Mesothelial cell of epicardium (in vitro differentiated cells): ENCODE results near the gene SRP19. TPM values are rescaled to one million over a fixed set of nuclear protein-coding genes. Genes with fewer than 3 reads are reported as not detected.
A peak's percentile ranks its signal among the peaks of the same experiment; 100 is the strongest.

Experiments used
- DNase-seq, 2 experiments: peaks; one replicate each; pipeline ENCODE4 v3.0.0; 2021; ENCODE audit warnings: low spot score in 2 of 2; ENCODE audit not compliant: unreplicated experiment in 2 of 2
- H3K27ac Mint-ChIP-seq: 2 replicates; pipeline ENCODE4 v1.8.0; 2021; ENCODE audit warnings: mixed read lengths
- H3K27me3 Mint-ChIP-seq: 2 replicates; pipeline ENCODE4 v1.8.0; 2021; ENCODE audit warnings: low read depth, mixed read lengths
- H3K36me3 Mint-ChIP-seq: 2 replicates; pipeline ENCODE4 v1.8.0; 2021; ENCODE audit warnings: mixed read lengths
- H3K4me1 Mint-ChIP-seq: 2 replicates; pipeline ENCODE4 v1.8.0; 2021; ENCODE audit warnings: mixed read lengths
- H3K4me3 Mint-ChIP-seq: 2 replicates; pipeline ENCODE4 v1.8.0; 2021; ENCODE audit warnings: mild to moderate bottlenecking, moderate library complexity, mixed read lengths
- H3K9me3 Mint-ChIP-seq: 2 replicates; pipeline ENCODE4 v1.8.0; 2021; ENCODE audit warnings: mixed read lengths
- total RNA-seq: library from RNA; stranded (reverse); gene quantifications from 3 replicates; pipeline ENCODE4 v1.2.1, GENCODE V29; 2021
- TF ChIP-seq, protein P1 (sequence below): fragments of 200-600 bp; sonication (generic); IDR thresholded peaks from one replicate; pipeline ENCODE4 v1.5.0; 2021; ENCODE audit warnings: antibody characterized with exemption; ENCODE audit not compliant: unreplicated experiment

The SRP19 gene
- total RNA-seq, 1 donor from 2014 or later: 45.6 TPM

DNA sequence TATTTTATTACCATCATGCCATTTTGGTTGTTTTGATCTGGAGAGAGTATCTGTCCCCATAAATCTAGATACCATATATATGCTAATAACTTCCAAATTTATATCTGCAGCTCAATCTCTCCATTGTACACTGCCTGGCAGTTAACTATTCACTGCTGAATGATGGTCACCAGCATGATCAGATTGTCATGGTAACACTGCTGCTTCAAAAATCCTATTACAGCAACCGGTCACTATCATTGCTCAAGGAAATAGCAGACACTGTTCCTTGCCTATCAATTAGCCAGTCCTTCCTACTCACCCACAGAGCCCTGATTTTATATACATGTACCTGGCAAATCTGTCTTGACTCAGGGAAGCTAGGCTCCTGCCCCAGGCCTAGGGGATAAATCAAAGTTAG is 49.4 kb downstream of the SRP19 start:
- Mint-ChIP-seq H3K27me3 (no peaks in the 10 kb centered on the region), H3K9me3 (no peaks in the 10 kb centered on the region), H3K4me3 (no peak overlapping the region), H3K27ac (no peak overlapping the region), H3K4me1 (peaks cover 6% of the 10 kb centered on the region), H3K36me3 (peaks cover 13% of the 10 kb centered on the region)
- TF ChIP-seq, protein P1, sequence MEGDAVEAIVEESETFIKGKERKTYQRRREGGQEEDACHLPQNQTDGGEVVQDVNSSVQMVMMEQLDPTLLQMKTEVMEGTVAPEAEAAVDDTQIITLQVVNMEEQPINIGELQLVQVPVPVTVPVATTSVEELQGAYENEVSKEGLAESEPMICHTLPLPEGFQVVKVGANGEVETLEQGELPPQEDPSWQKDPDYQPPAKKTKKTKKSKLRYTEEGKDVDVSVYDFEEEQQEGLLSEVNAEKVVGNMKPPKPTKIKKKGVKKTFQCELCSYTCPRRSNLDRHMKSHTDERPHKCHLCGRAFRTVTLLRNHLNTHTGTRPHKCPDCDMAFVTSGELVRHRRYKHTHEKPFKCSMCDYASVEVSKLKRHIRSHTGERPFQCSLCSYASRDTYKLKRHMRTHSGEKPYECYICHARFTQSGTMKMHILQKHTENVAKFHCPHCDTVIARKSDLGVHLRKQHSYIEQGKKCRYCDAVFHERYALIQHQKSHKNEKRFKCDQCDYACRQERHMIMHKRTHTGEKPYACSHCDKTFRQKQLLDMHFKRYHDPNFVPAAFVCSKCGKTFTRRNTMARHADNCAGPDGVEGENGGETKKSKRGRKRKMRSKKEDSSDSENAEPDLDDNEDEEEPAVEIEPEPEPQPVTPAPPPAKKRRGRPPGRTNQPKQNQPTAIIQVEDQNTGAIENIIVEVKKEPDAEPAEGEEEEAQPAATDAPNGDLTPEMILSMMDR: no peak
- no peak for DNase-seq

DNA sequence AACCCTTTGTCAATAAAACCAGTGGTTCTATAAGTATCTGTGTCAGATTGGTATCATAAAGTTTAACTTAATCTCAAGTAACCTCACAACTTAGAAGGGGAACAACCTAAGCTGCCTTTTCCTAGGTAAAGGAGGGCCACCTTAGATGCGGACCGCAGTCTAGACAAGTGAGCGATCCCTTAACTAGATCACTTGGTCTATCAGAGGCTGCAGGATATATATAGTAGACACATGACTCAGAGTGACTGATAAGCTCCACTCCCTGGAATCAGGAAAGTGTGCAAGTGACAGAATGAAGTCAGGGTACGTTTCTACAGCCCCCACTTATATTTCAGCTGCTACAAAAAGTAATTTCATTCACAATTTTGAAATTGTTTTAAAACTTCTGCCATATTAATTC is 53.5 kb downstream of the SRP19 start:
- TF ChIP-seq, protein P1: no peak
- peaks cover 25% of the 10 kb centered on the region for H3K36me3 Mint-ChIP-seq
- no peak overlapping the region for H3K27ac Mint-ChIP-seq
- DNase-seq: no peak
- H3K4me3 Mint-ChIP-seq: no peak overlapping the region
- no peaks in the 10 kb centered on the region for H3K27me3 Mint-ChIP-seq
- H3K4me1 Mint-ChIP-seq: peaks cover 22% of the 10 kb centered on the region
- no peaks in the 10 kb centered on the region for H3K9me3 Mint-ChIP-seq

DNA sequence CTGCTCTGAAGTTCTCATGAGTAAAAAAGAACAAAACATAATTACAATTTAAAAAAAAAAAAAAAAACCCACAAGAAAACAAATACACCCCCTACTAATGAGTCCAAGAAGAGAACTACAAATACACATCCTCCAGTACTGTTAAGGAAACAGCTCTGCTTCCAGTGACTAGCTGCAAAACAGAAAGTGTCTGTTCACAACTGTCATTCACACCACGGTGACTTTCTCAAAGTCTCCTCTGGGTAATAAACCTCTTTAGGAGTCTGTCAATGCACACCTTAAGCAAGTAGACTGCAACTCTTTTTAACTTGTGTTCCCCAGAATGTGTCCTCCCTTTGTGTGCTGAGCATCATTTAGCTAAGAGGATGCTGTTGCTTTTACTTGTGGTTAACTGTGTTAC is 54.7 kb downstream of the SRP19 start:
- Mint-ChIP-seq H3K4me1 (peaks cover 30% of the 10 kb centered on the region), H3K4me3 (no peak overlapping the region), H3K27me3 (no peaks in the 10 kb centered on the region), H3K36me3 (peaks cover 27% of the 10 kb centered on the region), H3K27ac (no peak overlapping the region), H3K9me3 (no peaks in the 10 kb centered on the region)
- TF ChIP-seq, protein P1: no peak
- no peak for DNase-seq

DNA sequence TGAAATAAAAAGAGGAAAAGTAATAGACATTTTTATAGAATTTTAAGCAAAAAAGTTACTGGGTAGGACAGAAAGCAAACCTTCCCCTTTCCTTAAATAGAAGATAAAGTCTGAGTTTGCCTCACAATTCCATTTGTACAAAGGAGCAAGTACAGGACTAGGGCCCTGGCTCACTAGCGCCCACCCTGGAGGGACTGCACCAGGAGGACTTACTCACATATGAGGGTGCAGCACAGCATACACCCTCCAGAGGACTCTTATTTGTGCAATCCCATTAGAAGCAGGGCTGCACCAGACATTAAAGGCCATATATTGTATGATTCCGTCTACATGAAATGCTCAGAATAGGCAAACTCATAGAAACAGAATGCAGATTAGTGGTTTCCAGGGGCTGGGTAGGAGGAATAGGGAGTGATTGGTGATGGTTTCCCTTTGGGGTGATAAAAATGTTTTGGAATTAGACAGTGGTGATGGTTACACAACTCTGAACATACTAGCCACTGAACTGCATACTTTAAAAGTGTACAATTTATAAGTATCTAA is 56.4 kb downstream of the SRP19 start:
- Mint-ChIP-seq H3K27me3 (no peaks in the 10 kb centered on the region), H3K27ac (no peak overlapping the region), H3K4me1 (peaks cover 35% of the 10 kb centered on the region), H3K36me3 (peaks cover 25% of the 10 kb centered on the region), H3K4me3 (no peak overlapping the region), H3K9me3 (no peaks in the 10 kb centered on the region)
- TF ChIP-seq, protein P1: no peak
- DNase-seq: no peak

DNA sequence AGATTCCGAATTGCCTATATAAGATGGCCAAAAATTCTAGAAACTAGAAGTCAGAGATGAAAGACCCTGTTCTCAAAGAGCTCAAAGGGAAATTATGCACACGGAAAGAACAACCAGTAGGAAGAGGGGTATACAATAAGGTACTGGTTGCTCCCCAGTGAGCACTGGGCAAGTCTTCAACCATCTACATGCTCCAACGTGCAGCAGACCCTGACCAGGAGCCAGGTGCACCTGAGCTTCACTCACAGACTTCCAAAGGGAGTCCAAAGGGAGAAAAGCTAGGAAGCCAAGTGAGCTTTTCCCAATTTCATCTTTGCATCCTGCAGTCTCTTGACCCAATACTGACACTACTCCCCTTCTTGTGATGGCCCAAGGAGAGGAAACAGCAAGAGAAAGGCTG is 57.0 kb downstream of the SRP19 start:
- Mint-ChIP-seq H3K27me3 (peaks cover 2% of the 10 kb centered on the region), H3K27ac (no peak overlapping the region), H3K4me1 (peaks cover 41% of the 10 kb centered on the region), H3K9me3 (no peaks in the 10 kb centered on the region), H3K36me3 (peaks cover 20% of the 10 kb centered on the region), H3K4me3 (no peak overlapping the region)
- DNase-seq: no peak
- TF ChIP-seq, protein P1: no peak

DNA sequence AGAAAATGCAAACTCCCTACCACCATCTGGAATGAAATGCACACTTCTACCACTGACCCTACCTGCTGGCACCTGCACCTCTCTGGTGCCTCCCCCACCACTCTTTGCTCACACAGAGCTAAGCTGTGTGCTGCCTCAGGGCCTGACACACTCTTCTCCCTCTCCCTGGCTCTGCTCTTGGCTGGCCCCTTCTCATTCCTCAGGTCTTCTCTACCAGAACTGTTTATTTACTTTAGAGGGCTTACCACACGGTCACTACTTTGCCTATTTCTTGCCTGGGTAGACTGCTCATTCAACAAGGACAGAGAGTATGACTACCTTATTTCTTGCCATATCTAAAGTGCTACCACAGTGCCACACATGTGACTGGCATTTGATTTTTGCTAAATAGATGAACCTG is 57.6 kb downstream of the SRP19 start:
- H3K9me3 Mint-ChIP-seq: no peaks in the 10 kb centered on the region
- peaks cover 4% of the 10 kb centered on the region for H3K27me3 Mint-ChIP-seq
- H3K4me3 Mint-ChIP-seq: no peak overlapping the region

More for the DNA sequence above, 57.6 kb downstream of the SRP19 start:
- TF ChIP-seq, protein P1: no peak
- H3K27ac Mint-ChIP-seq: peak overlapping the region; percentile 35
- DNase-seq: no peak
- peaks cover 19% of the 10 kb centered on the region for H3K36me3 Mint-ChIP-seq
- peaks cover 45% of the 10 kb centered on the region for H3K4me1 Mint-ChIP-seq
